Measurements from ENCODE around the gene SULF2.

Gene SULF2

DNA sequence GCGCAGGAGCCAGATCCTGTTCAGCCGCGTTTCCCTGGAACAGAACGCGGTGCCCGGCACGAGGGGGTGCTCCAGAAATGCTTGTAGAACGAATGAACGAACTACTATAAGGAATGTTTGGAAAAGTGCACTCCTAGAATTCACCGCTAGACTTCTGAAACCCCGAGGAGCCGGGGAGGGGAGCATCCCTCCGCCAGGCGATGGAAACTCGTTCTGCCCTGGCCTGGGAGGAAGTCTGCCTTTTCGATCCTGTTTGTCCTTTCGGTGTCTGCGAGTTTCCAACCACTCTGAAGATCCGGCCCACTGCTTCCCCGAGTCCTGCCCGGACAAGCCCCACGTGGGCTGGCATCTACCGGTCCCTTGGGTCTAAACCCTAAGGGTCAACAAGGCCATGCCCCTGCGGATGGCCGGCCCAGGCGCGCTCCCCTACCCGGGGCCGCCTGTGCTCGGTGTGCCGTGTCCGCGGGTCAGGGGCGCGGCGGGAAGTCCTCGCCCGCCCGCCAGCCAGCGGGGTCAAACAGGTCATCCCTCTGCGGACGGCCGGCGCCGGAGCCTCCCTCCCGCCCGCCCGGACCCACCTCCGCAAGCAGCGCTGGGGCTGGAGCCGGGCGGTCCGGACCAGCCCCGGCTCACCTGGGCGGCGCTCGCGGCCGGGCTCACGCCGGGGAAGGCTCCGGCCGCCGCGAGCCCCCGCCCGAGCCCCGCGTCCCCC lies 526 bp downstream of the SULF2 start:
- no peak for DNase-seq (ENCODE audit: low read depth in 4 of 4, low spot score in 1 of 4)

DNA sequence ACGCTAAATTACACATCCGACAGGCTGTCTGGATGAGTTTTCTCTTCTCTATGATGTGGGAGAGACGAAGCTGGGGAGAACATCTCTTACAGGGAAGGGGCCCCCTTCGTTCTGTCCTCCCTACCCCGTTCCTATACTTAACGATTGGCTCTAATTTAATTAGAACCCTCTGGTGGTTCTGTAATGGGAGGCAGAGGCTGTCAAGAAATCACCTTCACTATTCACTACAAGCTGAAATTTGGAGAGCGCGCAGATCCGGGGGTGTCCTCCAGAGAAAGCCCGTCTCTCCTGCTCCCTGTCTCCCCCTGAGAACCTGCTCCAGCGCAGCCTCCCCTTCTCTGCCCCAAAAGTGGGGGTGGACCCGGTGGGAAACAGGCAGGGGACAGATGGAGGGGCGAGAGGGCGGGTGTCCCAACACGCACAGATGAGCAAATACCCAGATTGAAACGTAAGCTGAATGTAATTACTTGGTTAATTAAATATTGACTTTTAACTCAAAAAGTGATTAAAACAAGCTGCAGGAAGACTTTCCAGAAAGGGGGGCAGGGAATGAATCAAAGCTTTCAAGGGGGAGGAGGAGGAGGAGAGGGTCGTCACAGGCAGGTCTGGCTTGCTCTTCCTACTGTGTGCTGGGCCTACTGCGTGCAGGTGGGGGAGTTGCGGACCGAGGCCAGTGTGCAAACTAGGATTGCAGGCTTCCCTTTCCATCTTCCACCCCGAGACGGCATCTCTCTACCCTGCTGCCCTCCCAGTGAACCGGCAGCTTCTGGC lies 1.3 kb downstream of the SULF2 start:
- DNase-seq (ENCODE audit: low read depth in 4 of 4, low spot score in 1 of 4), result no peak

DNA sequence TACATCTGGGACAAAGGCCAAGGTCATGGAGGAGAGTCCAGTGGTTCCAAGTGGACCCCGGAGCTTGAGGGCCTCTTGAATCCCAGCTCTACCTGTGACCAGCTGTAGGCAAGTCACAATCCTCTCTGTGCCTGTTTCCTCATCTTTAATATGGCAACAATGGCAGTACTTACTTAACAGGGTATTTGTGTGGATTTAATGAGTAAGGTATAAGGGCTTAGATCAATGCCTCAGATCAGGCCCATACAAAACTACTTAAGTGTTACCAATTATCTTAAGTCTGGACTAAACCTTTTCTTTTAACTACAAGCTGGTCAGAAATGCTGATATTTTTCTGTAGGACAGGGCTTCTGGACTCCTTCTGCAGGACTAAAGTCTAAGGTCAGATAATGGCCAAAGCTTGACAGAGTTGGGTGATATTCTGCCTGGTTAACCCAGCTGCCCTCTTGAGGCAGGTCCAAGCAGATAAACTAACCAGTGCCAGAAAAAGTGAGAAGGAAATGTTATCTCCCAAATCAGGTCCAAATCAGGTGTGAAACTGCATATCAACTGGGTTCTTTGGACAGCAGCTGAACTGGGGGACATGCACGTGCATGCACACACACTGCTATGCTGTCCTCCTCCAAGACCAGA lies 2.2 kb downstream of the SULF2 start:
- no peak for DNase-seq (ENCODE audit: low read depth in 4 of 4, low spot score in 1 of 4)

DNA sequence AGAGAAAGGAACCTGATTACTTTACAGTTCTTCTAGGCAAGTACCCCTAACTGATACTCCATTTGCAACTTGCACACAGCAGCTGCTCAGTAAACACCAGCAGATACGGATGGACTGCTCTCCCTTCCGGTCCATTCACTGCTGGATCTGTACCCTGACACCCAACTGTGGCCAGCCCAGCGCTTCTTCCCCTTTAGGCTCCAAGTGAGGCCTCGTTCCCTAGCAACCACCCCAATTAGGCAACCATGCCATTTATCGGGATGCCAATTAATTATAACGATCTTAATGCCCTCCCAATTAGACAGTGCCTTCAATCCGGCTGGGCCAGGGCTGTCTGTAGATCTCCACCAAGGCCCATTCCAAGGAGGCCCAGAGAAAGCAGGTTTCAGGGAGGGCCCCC lies 3.2 kb downstream of the SULF2 start:
- no peak for DNase-seq (ENCODE audit: low read depth in 4 of 4, low spot score in 1 of 4)

DNA sequence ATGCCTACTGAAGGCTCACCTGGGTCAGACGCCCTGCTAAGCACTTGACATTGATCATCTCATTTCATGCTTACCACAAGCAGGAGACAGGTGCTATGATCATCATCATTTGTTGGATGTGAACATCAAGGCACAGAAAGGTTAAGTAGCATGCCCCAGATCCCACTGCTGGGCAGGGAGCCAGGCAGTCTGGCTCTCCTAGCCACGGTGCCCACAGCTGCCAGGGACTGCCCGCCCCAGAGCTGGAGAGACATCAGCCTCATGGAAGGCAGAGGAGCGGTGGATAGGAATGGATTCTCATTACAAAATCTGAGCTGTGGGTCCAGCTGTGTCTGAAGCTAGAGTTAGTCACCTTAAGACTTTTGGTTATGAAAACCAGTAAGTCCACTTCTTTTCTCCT lies 3.6 kb downstream of the SULF2 start:
- no peak for DNase-seq (ENCODE audit: low read depth in 4 of 4, low spot score in 1 of 4)

DNA sequence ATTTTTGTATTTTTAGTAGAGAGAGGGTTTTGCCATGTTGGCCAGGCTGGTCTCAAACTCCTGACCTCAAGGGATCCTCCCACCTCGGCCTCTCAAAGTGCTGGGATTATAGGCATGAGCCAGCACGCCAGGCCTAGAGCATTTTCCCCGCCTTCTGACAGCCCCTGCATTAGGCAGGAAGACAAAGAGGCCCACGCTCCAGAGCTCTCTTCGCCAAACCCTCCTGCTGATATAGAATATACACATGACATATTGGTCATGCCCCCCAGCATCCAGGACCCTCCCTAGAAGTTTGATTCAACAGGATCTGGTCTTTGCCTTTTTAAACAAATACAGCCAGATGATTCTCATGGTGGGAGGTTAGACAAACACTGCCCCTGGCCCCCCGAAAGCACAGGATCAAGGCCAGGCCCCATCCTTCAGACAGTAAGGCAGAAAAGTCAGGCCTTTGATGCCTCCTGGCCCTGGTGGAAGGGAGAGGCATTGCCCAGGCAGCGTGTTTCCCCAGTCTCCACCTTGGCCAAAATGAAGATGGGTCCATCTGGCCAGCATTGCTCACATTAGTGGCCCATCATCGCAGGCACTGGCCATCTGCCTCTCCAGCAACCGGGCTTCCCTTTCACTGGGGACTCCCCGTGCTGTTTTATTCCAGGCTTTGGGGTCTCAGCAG lies 4.4 kb downstream of the SULF2 start:
- no peak for DNase-seq (ENCODE audit: low read depth in 4 of 4, low spot score in 1 of 4)

DNA sequence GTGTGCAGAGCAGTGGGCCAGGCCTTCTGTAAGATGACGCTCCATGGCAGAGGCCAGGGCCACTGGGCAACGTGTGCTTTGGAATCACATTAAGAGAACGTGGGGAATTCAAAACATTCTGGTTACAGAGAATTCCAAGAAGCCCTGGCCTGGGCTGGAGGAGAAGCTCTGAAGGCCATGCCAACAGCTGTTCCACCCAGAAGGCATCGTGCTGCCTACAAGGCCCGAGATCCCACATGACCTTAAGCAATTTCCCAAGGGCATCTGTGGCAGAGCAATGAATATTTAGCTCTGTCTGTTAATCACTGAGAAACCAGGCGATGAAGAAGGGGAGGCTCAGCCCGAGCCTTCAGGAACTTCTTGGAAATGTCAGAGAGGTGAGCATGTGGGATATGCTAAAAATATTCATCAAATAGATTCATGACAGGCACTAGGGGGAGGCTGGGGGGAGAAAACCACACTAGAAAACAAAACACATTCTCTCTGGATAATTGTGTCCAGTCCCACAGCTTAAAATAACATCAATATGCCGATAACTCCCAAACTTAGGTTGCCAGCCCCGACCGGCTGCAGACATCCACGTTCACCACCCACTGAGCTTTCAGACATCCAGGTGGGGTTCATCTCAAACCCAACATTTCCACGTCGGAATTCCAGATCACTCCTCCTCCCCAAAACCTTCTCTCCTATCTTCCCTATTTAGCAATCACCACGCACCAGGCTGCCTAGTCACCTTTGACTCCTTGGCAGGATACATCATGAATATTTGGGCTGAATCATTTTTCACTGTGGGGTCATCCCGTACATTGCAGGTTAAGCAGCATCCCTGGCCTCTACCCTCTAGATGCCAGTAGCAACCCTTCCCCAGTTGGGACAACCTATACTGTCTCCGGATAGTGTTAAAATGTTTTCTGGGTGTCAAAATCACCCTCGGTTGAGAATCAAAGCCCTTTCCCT lies 6.6 kb downstream of the SULF2 start:
- no peak for DNase-seq (ENCODE audit: low read depth in 4 of 4, low spot score in 1 of 4)

DNA sequence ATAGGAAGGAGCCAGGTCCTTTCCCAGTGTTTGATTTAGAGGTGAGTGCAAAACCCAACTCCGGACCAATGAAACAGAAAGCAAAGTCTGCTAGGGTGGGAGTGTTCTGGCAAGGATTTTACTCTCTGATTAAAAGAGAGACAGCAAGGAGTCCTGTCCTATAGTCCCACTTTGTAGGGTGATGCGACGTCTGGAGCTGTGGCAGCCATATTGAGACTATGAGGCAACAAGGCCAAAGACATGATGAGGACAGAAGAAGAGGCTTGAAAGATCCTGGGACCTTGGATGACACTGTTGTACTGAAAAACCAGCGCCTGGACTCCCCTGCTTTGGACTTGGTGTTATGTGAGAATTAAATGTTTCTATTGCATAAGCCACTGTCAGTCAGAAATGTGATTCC lies 8.1 kb downstream of the SULF2 start:
- no peak for DNase-seq (ENCODE audit: low read depth in 4 of 4, low spot score in 1 of 4)

DNA sequence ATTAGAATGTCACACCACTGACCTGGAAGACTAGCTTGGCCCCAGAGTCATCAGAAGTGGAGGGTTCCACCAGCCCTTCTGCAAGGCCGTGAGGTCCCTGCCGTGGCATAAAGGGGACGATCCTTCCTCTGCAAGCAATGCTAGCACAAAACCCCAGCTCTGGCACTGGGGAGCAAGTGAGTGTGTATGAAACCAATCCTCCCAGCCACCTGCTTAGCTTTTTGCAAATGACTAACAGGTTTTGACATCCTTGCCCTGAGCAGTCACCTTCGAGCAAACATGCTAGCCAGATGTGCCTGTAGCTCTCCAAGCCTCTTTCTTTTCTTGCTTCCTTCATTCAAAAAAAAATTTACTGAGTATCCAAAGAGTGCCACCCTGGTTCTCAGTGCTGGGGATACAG lies 8.6 kb downstream of the SULF2 start:
- DNase-seq (ENCODE audit: low read depth in 4 of 4, low spot score in 1 of 4), result no peak

DNA sequence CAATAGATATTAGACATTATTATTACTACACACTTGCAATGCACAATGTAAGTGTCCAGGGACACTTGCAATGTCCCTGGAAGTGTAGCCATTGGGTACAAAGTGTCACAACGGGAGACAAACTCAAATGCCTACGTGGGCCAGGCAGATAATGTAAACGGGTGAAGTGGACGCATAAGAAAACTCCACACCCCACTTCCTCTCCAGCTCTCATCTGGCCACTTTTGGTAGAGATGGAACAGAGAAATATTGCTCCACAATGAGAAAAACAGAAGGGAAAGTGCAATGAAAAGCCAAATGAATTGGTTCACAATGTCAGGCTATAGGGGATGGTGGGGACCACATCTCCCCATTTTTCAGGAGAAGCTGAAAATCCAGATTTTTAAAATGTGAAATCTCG lies 9.4 kb downstream of the SULF2 start:
- DNase-seq (ENCODE audit: low read depth in 4 of 4, low spot score in 1 of 4), result no peak

DNA sequence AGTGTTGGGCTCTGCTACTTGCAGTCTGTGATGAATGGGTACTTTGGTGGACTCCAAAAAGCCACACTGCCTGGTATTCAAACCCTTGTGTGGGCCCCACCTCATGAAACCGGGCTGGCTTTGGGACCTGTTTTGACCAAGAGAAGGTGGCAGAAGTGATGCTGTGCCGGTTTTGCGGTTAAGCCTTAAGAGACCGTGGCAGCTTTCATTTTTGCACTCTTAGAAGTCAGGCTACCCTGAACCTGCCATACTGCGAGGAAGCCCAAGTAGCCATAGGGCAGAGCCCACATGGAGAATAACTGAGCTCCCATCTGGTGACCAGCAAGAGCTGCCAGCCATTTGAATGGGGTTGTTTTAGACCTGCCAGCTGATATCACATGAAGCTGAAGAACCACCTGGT lies 10.2 kb downstream of the SULF2 start:
- DNase-seq (ENCODE audit: low read depth in 4 of 4, low spot score in 1 of 4), result no peak

DNA sequence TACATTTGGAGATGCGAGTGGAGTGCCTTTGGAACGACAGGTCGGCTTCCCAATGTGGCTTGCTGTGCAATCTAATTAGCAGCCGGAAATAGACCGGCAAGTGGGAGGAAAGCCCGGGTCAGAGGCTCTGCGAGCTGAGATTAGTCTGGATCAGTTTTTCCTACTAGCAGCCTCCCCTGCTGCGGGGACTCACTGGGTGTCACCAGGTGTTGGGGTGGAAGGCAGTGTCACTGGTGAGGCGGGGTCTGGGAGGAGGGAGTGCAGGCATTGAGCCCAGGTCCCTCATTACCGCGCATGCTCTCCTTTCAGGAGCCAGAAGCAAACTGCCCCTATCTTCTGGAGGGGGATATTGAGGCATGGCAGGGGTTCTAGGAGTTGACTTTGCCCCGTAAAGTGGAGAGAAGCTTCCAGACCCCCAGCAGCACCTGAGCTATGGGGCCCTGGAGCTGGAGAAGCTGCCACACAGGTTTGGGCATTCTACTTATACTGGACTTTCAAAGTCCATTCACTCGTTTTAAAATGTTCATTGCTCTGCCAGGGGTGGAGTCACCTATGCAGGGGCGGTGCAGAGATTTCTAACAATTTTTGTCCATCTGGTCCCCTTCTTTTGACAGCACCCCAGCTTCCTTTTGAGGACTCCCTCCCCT lies 11.0 kb downstream of the SULF2 start:
- DNase-seq (ENCODE audit: low read depth in 4 of 4, low spot score in 1 of 4), result no peak

DNA sequence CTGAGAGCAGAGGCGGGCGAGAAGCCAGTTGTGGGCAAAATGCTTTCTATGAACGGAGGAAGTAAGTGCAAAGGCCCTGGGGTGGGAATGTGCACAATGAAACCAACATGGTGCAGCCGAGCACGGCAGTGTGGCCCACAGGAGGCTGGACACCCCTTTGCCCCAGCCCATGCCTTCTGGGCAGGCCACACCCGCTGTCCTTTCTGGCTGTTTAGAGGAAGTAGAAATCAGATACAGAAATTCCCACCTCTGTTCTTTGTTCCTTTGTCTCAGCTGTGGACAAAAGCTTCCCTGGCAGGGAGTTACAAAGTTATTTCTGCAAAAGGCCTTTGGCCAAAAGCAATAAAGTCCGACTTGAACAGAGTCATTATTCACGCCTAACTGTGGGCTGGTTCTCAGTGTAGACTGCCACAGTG lies 11.9 kb downstream of the SULF2 start:
- no peak for DNase-seq (ENCODE audit: low read depth in 4 of 4, low spot score in 1 of 4)

DNA sequence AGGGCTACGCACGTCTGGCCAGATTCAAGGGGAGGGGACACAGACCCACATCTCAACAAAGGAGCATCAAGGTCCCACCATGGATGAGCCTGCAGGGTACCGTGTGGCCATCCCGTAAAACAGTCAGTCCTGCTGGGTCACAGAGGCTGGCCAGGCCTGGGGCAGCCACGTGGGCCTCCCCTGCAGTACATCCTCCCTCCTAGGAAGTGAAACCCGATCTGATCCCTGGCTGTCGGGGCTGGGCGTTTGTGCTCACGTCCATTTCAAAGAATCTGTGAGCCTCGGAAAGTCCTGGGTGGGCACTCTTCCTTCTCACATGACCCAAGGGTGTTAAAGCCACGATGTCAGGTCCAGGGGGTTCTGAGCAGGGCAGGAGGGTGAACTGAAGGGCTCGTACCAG lies 14.3 kb downstream of the SULF2 start:
- DNase-seq (ENCODE audit: low read depth in 4 of 4, low spot score in 1 of 4), result no peak

DNA sequence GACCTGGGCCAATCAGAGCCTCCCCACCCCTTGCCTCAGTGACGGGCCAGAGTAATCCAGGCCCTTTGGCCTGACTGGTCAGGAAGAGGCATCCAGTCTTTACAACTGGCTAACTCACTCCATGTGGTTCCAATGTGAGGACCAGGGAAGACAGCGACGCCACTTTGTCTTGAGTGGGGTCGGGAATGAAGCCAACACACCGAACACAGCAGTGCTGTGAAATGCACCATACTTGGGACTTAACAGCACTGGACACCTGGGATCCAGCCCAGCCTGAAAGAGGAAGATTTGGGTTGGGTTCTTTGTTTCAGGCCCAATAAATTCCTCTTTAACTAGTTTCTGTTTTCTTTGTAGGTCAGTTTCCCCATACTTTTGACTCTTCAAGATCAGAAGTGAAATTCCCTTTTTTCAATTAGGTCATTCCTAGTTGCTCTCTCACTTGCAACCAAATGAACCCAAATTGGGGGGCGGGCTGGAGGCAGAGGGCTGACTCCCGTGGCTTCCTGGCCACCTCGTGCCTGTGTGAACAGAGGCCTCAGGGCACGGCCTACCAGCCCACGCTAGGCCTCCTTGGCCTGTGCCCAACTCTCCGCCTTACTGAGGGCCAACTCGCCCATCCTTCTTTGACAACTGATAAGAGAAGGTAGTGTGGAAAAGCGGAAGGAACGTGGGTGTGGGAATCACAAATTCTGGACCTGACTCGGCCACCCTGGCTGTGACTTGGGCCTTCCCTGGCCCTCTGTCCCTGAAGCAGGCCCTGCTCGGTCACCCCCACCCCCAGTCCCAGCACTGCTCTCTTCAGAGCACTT lies 17.1 kb downstream of the SULF2 start:
- no peak for DNase-seq (ENCODE audit: low read depth in 4 of 4, low spot score in 1 of 4)

DNA sequence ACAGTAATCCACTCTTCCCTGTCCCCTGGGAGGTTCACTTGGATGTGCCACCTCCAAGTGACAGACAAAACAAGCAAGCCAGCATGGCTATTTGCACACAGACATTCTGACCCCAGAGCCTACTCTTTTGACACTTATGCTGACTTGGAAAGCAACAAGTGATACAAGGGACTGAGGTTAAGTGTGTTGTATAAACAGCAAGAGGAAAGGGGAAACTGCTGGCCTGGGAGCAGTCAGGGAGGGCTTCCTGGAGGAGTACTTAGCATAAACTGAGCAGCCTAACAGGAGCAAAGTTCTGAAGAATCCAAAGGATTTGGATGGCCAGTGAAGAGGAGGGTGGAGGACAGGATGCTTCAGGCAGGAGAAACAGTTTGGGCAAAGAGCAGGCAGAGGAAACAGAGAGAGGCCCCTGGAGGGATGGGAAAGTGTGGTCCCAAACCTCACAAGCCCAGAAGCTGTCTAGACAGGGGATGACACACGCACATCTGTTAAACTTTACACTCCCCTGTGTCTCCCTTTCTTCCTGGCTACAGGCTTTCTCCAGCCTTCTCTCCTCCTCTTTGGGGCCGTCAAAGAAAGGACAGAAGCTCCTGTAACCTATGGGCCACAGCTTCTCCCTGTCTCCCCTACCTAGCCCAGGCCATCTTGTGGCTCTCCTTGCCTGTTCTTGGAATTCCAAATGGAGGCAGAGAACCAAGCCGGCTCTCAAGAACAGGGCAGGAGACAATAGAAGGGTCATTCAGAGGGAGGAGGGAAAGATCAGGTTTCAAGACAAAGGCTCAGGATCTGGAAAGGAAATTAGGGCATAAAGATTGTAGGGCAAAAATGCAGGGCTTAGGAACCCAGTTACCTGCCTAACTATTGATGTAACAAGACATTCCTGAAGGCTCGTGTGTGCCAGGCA lies 19.3 kb downstream of the SULF2 start:
- DNase-seq (ENCODE audit: low read depth in 4 of 4, low spot score in 1 of 4), result no peak

DNA sequence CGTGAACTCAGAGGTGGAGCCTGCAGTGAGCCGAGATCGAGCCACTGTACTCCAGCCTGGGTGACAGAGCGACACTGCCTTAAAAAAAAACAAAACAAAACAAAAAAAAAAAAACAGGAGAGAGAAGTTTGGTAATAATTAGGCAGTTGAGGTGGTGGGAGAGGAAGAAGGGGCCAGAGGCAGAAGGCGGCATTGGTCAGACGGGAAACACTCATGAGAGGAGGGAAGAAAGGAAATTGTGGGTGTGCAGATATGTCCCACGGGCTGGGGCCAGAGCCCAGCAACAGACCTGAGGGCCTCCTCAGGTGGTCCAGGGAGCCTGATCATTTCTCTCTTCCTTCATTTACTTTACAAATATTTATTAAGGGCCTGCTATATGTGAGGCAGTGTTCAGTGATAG lies 20.0 kb downstream of the SULF2 start:
- DNase-seq (ENCODE audit: low read depth in 4 of 4, low spot score in 1 of 4), result no peak

DNA sequence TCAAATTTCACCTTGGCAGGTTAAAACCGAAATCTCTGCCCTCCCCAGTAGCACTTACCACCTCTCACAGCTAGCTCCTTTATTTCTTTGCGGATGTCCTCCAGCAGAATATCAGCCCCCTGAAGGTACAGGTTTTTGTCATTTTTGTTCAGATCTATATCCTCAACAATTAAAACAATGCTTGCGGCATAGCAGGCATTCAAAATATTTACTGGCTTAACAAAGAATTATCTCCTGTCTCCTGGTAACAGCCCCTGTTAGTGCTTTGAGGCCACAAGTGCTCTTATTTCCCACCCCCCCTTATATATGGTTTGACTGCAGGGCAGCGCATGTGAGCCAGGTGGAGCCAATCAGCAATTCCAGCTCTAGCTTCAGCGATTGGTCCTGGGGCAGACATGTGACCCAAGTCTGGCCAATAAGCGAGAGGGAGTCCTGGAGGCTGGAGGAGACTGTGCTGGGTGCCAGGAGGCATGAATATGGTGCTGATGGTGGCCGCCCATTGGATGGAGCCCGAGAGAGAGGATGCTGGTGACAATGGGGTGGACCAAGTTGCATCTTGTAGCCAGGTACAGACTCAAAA lies 21.0 kb downstream of the SULF2 start:
- DNase-seq (ENCODE audit: low read depth in 4 of 4, low spot score in 1 of 4), result no peak

All from stimulated activated CD4-positive, alpha-beta T cell treated with anti-CD3 and anti-CD28 coated beads, Interleukin-1b, Interleukin-23, amount 100 ng/mL, for 24 hours (primary cell).